MV-4-11 (cell line): ENCODE results near the gene NDN.
A peak's percentile ranks its signal among the peaks of the same experiment; 100 is the strongest.

ENCODE experiments used
- DNase-seq: peaks from one replicate; lab custom pipeline; 2025; lab: John Stamatoyannopoulos, UW

NDN gene

GRCh38 chr15:23642413-23643044, 44.6 kb downstream of the NDN start:
- DNase-seq, result peak; percentile 54
